CD4-positive, alpha-beta T cell treated with Interleukin-15 for 1 hour (primary cell): ENCODE measurements around the gene ANKRD37.

Experiments
- DNase-seq: peaks from one replicate; pipeline ENCODE4 v3.0.0-alpha.2; 2020

The ANKRD37 gene

DNA sequence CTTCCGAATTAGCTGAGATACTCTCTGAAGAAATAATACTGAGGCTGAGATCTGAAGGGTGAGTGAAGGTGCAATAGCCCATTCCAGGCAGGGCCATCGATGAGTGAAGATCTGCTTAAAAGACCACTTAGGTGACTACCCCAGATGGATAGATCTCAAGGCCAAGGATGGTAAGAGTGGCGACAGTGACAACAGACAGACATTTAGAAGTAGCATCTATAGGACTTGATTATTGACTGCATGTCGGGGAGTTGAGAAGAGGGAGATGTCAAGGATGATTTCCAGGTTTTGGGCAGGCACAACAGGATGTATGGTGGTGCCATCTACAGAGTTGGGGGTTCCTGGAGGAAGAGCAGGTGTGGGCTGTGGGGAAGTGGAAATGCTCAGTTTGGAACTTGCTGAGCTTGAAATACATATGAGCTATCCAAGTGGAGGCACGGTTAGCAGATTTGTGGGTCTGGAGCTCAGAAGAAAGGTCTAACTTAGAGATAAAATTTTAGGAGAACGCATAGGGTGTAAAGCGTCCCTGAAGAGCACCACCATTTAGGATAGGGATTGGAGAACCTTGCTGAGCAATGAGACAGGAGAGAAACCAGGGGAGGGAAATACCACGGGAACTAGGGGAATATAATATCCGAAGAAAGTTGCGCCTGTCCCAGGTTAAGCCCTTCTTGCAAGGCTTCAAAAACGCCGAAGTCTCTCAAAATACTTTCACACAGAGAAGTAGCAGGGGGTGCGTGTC lies 28.4 kb downstream of the ANKRD37 start:
- DNase-seq, result no peak

GRCh38 chr4:185425647-185426352 lies 29.2 kb downstream of the ANKRD37 start, which contains the start of gene UFSP2:
Gene UFSP2 (minus strand): TSS chr4:185425964. CDS start chr4:185425868, 96 bp downstream.
- DNase-seq, result peak; percentile 90

DNA sequence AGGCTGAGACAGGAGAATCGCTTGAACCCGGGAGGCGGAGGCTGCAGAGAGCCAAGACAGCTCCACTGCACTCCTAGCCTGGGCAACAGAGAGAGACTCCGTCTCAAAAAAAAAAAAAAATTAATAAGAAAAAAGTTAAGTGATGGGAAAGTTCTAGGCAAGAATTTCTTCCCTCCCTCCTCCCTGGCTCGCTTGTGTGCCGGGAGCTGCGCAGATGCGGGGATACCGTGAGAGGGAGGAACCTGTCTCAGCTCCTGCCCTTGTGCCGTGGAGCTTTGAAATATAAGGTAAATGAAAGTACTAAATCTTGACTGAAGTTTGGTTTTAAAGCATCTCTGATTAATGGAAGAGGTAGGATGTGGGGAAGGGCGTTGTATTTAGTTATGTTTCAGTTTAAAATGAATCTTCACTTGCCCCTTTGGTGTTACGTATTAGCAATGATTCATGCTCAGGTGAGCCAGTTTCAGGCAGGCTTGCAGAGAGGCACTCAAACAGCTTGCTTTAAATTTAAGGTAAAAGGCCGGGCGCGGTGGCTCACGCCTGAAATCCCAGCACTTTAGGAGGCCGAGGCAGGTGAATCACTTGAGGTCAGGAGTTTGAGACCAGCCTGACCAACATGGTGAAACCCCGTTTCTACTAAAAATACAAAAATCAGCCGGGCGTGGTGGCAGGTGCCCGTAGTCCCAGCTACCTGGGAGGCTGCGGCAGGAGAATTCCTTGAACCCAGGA lies 30.5 kb downstream of the ANKRD37 start:
- no peak for DNase-seq

DNA sequence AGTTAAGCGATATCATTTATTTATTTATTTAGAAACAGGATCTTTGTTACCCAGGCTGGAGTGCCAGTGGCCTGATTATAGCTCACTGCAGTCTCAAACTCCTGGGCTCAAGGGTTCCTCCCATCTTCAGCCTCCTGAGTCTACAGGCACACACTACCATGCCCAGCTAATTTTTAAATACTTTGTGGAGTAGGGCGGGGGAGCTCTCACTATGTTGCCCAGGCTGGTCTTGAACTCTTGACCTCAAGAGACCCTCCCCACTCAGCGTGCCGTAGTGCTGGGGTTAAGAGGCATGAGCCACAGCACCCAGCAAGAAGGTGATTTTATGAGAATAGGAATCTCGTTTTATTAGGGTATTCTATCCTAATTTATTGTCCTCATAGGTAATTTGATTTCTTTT lies 33.0 kb downstream of the ANKRD37 start:
- DNase-seq, result no peak

- DNase-seq, result no peak
Observed at GRCh38 chr4:185435466-185435865, 38.8 kb downstream of the ANKRD37 start.

DNA sequence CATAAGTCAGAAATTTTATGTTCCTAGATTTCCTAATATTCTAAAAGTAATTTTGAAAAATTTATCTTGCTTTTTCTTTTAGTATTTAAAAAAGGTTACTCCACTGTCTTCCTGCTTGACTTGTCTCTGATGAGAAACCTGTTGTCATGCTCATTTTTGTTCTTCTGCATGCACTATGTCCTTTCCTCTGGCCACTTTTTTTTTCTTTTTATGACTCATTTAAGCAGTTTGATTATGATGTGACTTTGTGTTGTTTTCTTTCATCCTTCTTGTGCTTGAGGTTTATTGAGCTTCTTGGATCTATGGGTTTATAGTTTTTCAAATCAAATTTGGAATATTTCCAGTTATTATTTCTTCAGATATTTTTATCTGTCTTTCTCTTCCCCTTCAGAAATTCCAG lies 41.2 kb downstream of the ANKRD37 start:
- no peak for DNase-seq

DNA sequence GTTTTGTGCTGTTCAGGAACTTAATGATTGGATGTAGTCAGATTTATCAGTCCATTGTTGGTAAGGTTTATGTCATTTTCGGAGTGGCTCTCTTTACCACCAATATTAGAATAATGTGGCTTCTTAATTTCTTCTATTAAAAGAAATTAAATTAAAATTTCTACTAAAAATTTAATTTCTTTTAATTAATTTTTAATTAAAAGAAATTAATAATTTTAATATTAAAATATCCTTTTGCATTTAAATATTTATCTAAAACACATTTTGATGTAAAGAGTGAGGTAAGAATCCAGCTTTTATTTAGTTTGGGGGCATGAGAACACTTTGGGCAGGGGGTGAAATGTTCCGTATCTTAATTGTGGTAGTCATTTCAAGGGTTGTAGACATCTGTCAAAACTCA lies 44.8 kb downstream of the ANKRD37 start:
- DNase-seq, result no peak

GRCh38 chr4:185445209-185445608 lies 48.6 kb downstream of the ANKRD37 start:
- DNase-seq, result no peak
